T follicular helper cell (primary cell): Measurements from ENCODE around the gene POLR2I.
"Not testable (repeated sequence)": the region's sequence is repeated elsewhere in the genome, so short reads cannot be mapped to it uniquely, and the experiment has no call there.

ENCODE experiments used
- DNase-seq: peaks from one replicate; pipeline ENCODE4 v3.0.0-alpha.2; 2020; ENCODE audit warnings: low read depth

POLR2I gene

DNA sequence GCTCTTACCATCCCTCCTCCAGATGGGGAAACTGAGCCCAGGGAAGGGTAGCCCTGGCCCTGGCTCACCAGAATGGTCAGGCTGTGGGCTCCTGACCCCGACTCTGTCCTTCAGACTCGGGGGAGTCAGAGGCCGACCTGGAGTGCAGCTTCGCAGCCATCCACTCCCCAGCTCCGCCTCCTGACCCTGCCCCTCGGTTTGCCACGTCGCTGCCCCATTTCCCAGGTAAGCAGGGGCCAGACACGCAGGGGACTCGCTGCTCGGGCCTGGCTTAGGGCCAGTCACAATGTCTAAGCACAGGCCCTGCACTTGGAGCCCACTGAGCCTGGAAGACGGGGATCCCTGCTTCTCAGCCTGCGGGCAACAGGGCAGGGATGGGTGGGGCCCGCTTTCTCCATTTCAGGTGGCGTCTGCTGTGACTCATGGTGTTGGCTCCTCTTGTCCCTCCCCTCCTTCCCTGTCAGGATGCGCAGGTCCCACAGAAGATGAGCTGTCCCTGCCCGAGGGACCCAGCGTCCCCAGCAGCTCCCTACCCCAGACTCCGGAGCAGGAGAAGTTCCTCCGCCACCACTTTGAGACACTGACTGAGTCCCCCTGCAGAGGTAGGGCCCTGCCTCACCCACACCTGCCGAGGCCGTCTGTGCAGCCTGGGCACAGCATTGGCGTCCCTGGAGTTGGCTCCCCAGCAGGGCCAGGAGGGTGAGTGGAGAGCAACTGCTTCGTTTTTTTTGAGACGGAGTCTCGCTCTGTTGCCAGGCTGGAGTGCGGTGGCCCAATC, 12.9 kb downstream of the POLR2I start:
- no peak for DNase-seq

DNA sequence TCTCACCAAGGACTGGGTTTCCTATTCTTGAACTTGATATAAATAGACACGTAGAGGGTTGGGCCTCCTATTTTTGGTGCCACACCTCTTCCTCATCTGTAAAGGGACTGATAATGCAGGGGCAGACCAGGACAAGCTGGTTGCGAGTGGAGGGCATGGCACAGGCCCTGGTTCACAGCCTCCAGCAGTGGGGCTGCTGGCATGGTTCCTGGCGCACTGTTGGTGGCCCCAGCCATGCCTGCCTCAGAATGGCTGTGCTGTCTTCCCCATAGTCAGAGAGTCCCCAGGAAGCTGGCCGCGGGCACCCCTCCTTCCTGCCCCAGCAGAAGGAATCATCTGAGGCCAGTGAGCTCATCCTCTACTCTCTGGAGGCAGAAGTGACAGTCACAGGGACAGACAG, 14.2 kb downstream of the POLR2I start:
- DNase-seq = no peak

GRCh38 chr19:36099166-36099785, 15.4 kb downstream of the POLR2I start:
- DNase-seq = no peak

GRCh38 chr19:36097036-36097435, 17.6 kb downstream of the POLR2I start:
- DNase-seq = no peak

GRCh38 chr19:36093687-36094086, 21.0 kb downstream of the POLR2I start:
- no peak for DNase-seq

DNA sequence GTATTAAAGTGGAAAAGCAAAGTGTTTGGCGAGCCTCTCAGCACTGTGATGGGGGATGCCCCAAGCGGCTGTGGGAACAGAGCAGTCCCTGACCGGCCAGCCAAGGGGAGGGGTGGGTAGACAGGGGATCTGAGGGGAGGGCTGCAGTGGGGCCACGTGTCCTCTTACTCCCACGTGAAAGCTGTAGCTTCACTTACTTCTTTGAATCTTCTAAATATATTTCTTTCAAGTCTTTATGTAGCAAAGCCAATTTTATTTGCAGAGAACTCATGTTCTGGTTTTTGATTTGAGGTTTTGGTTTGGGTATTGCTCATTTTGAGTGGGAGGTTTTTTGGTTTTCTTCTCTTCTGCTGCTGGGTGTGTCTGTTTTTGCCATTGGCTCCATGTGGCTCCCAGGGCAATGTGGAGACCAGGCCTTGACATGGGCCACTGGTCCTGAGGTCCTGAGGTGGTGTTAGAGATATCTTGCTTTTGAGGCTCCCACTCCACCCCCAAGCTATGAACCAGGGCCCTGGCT, 21.5 kb downstream of the POLR2I start:
- DNase-seq = no peak

DNA sequence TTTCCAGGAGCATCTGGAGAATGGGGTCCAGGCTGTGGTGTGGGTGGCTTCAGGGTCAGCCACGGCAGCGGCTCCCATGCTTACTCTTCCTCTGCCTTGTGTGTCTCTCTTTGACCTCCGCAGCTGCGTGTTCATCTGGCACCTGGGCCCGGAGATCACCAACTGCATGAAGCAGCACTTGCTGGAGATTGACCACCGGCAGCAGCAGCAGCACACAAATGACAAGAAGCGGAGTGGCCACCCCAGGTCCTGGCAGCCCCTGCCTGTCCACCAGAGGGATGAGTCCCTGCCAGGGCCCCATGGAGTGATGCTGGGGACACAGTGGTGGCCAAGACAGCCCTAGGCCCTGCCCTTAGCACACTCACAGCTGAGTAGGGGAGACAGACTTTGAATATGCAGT, 22.1 kb downstream of the POLR2I start:
- no peak for DNase-seq

GRCh38 chr19:36090910-36091695, 23.6 kb downstream of the POLR2I start:
- DNase-seq = no peak

DNA sequence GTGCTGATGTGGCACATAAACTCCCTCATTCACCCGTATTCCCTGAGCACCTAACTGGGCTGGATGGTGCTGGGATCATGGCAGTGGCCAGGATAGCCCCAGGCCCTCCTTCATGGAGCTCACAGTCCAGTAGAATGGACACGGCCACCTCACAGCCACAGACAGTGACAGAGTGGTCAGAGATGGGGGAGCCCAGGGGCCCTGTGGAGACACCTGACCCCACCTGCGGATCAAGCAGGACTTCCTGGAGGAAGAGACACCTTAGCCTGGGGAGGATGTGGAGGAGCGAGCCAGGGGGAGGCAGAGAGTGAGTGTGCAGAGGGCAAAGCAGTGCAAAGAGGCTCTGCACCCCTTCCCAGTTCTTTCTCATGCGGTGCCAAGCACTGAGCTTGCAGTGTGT, 24.8 kb downstream of the POLR2I start:
- DNase-seq = no peak

DNA sequence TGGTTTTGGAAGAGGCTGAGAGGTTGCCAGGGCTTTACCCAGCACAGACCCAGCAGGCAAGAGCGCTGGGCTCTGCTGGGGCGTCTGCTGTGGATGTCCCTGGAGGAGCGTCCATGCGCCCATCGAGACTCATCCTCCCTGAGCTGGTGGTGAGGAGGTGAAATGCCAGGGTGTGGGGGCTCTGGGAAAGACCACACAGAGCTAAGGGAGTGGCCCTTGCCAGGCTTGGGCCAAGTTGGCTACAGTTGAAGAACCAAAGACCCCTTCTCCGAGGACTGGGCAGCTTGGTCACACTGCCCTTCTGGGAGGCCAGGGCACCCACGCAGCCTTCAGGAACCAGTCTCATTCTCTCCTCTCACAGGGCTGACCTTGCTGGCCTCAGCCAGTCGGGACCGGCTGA, 28.3 kb downstream of the POLR2I start:
- DNase-seq = no peak

GRCh38 chr19:36084231-36085009, 30.3 kb downstream of the POLR2I start:
- no peak for DNase-seq

DNA sequence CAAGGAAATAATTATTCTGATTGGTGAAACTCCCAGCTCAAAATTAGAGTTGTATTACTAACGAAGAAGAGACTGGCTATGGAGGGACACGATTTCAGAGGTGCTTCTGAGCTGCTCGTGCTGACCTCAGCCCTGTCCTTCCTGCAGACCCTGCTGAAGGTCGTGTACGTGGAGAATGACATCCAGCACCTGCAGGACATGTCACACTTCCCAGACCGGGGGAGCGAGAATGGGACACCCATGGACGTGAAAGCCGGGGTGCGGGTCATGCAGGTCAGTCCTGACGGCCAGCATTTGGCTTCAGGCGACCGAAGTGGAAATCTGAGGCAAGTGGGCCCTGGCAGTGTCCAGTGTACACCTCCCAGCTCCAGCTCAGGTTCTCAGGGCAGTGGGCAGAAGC, 31.8 kb downstream of the POLR2I start:
- DNase-seq = no peak

DNA sequence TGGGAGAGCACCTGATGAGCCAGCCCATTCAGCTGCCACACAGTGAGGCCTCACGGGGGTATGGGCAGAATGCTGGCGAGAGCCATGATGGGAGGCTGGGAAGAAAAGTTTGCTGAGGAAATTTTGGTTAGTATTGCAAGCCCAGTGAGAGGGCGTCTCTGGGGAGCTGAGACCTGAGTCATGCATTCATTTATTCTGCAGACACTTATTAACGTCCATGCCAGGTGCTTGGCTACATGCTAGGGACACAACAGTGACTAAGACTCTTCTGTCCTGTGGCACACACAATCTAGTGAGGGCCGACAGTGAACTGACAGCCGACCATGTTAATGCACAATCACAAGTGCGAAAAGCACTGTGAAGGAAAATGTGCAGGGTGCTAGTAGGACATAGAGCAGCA, 32.8 kb downstream of the POLR2I start:
- no peak for DNase-seq

DNA sequence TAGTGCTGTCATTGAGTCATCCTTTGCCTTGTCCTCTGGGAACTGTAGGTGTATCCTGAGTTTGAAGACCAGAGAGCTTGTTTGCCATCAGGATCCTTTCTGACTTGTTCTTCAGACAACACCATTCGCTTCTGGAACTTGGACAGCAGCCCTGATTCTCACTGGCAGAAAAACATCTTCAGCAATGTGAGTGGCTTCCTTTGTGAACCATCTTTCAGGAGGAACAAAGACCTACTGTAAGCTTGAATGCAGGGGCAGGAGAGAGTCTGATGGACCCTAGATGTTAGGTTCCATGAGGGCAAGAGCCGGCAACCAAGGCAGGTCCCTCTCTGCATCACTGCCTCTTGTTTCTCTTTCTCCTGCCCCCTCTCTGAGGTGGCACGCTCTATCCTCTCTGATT, 33.3 kb downstream of the POLR2I start:
- DNase-seq = no peak

DNA sequence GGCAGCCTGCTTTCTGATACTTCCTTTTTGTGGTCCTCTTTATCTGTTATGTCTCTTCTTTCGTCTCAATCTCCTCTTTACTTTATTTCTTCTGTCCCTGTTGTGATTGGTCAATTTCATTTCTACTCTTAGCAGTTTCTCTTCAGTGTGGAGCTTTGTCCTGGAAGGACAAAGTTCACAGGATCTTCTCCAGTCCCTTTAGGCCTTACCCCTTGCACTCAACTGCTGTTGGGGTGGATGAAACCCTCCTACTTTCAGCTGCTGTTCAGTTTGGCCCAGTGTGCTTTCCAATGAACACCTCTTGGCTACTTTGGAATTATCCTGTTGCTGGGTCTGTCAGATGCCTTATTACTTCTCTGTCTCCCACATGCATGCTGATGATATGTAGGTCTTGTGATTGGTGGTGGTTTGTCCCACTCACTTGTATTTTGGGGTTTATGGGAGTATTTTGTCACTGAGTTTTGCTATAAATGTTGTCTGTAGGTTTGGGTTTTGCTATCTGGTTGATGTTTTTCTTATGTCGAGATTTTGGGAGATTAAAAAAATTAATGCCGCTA, 35.2 kb downstream of the POLR2I start:
- no peak for DNase-seq

- DNase-seq = no peak
Observed at GRCh38 chr19:36073121-36073876, 41.4 kb downstream of the POLR2I start.

DNA sequence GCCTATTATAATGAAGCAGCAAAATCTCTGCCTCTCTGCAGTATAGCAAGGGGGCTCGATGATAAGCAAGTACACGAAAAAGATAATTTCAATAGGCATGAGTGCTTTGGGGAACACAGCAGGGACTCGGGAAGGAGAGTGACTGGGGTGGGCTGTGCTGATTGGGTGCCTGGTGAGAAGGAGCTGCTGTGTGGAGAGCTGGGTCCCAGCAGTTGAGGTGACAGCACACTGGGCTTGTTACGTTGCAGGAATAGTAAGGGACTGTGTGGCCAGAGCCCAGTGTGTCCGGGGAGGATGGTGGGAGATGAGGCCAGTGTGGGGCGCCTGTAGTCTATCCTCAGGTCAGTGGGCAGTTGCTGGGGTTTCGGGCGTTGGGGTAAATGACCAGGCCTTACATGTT, 42.6 kb downstream of the POLR2I start:
- DNase-seq = no peak

- not testable (repeated sequence) for DNase-seq
Observed at GRCh38 chr19:36068810-36069499, 45.7 kb downstream of the POLR2I start.

DNA sequence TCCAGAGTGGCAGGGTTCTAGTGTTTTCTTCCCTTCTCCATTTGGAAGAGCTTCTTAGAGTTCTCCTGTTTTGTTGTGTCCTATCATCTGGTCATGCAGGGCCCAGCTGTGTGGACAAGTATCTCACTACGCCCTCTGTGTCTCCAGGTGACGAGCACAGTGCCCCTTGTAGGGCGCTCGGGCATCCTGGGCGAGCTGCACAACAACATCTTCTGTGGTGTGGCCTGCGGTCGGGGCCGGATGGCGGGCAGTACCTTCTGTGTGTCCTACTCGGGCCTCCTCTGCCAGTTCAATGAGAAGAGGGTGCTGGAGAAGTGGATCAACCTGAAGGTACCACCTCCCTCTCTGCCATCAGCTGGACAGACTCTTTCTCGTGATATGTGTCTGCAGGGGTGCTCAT, 47.0 kb downstream of the POLR2I start:
- DNase-seq = no peak

GRCh38 chr19:36064826-36065225, 49.8 kb downstream of the POLR2I start:
- DNase-seq = no peak
